Lung microvascular endothelial cell (primary cell): ENCODE data around the gene SECISBP2. TPM values are rescaled to one million over a fixed set of nuclear protein-coding genes. Genes with fewer than 3 reads are reported as not detected.
A peak's percentile ranks its signal among the peaks of the same experiment; 100 is the strongest.

ENCODE experiments used
- DNase-seq, 2 donors: peaks; one replicate each; pipeline versions ENCODE4 v3.0.0 to v3.0.0-alpha.2; 2010; ENCODE audit warnings: low read depth in 2 of 2
- total RNA-seq: library from RNA; depleted of rRNA; stranded (reverse); fragments of >200 nt; gene quantifications from 2 replicates; pipeline ENCODE4 v1.2.1, GENCODE V29; 2014

The SECISBP2 gene
- total RNA-seq, 1 donor from 2014 or later, result 27.4 TPM

GRCh38 chr9:89400403-89401116, 82.3 kb downstream of the SECISBP2 start:
- no peak for DNase-seq

DNA sequence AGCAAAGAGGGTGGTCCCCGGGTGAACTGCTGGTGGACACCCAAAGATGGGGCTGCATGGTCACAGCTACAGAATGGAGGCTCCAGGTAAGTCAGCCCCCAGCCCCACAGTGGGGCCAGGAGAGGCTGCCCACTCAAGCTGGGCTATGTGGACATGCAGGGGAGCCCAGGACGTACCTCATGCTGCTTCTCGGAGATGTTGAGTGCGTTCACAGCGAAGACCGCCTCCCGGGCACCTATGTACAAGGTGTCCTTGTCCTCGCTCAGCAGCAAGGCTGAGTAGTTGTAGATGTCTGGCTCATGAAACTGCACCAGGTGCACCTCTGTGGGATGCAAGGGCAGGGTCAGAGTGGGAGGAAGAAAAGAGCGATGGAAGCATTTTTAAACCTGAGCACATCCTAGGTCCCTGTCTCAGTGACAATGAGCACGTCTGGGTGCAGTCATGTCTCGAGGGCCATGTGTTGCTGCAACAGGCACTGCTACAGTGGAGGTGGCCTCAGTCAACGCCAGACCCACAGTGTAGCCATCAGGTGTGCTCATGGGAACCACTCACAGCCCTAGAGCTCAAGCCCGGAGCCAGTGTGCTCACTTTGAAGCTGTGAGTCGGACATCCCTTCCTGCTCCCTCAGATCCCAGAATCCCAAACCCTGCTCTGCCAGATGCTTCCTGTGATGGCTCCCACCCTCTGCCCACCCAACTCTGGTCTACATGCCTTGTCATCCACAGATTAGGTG, 84.6 kb downstream of the SECISBP2 start:
- no peak for DNase-seq

DNA sequence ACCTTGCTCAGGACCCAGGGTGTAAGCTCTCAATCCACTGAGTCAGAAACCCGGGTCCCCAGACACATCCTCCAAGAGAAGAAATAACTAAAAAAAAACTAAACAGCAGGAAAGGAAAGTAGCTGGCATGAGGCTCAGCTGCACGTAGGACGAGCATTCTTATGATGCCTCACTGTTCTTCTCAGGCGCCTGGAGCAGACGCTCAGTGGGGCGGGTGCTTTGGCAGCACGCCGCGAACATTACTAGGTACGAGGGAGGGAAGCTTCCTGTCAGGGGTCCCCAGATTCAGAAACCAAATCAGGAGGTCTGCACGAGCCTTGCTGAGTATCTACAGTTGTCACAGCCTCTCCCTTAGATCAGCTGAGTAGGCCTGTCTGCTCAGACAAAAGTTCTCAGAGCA, 85.8 kb downstream of the SECISBP2 start:
- no peak for DNase-seq

GRCh38 chr9:89405826-89406225, 87.5 kb downstream of the SECISBP2 start:
- DNase-seq, result peak; percentile 44 to 57

DNA sequence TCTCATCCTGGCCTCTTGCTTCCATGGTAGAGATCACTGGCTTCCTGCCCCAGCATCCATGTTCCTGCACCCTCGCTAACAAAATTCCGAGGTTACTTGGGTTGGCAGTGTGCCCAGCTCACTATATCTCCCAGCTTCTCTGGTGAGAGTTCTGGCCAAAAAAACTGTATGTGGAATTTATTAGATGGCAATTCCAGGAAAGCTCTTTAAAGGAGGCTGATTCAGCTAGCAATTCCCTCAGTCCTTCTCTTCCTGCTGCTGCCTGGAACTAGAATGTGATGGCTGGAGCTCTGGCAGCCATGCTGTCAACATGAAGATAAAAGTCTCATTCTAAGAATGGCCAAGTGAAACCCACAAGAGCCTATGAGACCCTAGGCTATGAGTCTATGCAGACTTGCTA, 88.8 kb downstream of the SECISBP2 start:
- DNase-seq, result no peak

GRCh38 chr9:89408628-89409101, 90.4 kb downstream of the SECISBP2 start:
- DNase-seq, result no peak

Other genes with a start within 250 kb of the SECISBP2 start
- gene SHC3, start 139.7 kb upstream of the SECISBP2 start, total RNA-seq, result 0.20 and 0.22 TPM in 2 replicates
- 60.3 and 94.8 TPM in 2 replicates for gene CKS2, start 7.3 kb upstream of the SECISBP2 start, total RNA-seq
- 2.0 and 3.4 TPM in 2 replicates for gene SEMA4D, start 179.6 kb downstream of the SECISBP2 start, total RNA-seq